Smooth muscle cell (in vitro differentiated cells): Measurements from ENCODE around the gene KDM4C. TPM values are rescaled to one million over a fixed set of nuclear protein-coding genes. Genes with fewer than 3 reads are reported as not detected.

Experiments used
- DNase-seq: peaks from one replicate; lab custom pipeline; 2025; ENCODE audit not compliant: unreplicated experiment; lab: John Stamatoyannopoulos, UW
- H2AFZ ChIP-seq: fragments of 200-600 bp; sonication (generic); 2 replicates; pipeline ENCODE4 v1.6.0; 2016; ENCODE audit warnings: antibody characterized with exemption, low read depth, mild to moderate bottlenecking
- H3F3A ChIP-seq: fragments of 200-600 bp; sonication (generic); 2 replicates; pipeline ENCODE4 v1.6.0; 2017; ENCODE audit warnings: antibody characterized with exemption, low read depth
- H3K27ac ChIP-seq: fragments of 200-600 bp; sonication (generic); 2 replicates; pipeline ENCODE4 v1.5.1; 2016; ENCODE audit warnings: low read depth, mild to moderate bottlenecking
- H3K27me3 ChIP-seq: fragments of 200-600 bp; sonication (generic); 2 replicates; pipeline ENCODE4 v1.6.1; 2016; ENCODE audit warnings: low read depth, mild to moderate bottlenecking
- H3K36me3 ChIP-seq: fragments of 200-600 bp; sonication (generic); 2 replicates; pipeline ENCODE4 v1.5.1; 2016; ENCODE audit warnings: low read depth
- H3K4me1 ChIP-seq: fragments of 200-600 bp; sonication (generic); 2 replicates; pipeline ENCODE4 v1.5.1; 2016; ENCODE audit warnings: low read depth
- H3K4me2 ChIP-seq: fragments of 200-600 bp; sonication (generic); 2 replicates; pipeline ENCODE4 v1.6.0; 2016; ENCODE audit warnings: mild to moderate bottlenecking
- H3K4me3 ChIP-seq: fragments of 200-600 bp; sonication (generic); 2 replicates; pipeline ENCODE4 v1.5.1; 2016; ENCODE audit warnings: mild to moderate bottlenecking
- H3K79me2 ChIP-seq: fragments of 200-600 bp; sonication (generic); 2 replicates; pipeline ENCODE4 v1.6.0; 2016; ENCODE audit warnings: low read depth, mild to moderate bottlenecking
- H3K9ac ChIP-seq: fragments of 200-600 bp; sonication (generic); 2 replicates; pipeline ENCODE4 v1.6.0; 2016; ENCODE audit warnings: low read depth
- H3K9me3 ChIP-seq: fragments of 200-600 bp; sonication (generic); replicated peaks from 2 replicates; pipeline ENCODE4 v1.5.1; 2016; ENCODE audit warnings: low read depth
- H4K20me1 ChIP-seq: fragments of 200-600 bp; sonication (generic); 2 replicates; pipeline ENCODE4 v1.6.0; 2016; ENCODE audit warnings: low read depth
- whole genome bisulfite sequencing: methylation state at CpG from one replicate; pipeline ENCODE4 v1.1.7; 2016; ENCODE audit warnings: low lambda C conversion rate; 5-methylcytosine and 5-hydroxymethylcytosine counted together
- polyA plus RNA-seq: library from polyadenylated mRNA; unstranded; fragments of >200 nt; fragmentation: Nextera tagmentation; extraction: Ambion mirVana; gene quantifications from 2 replicates; pipeline ENCODE4 v1.2.1, GENCODE V29; 2016
- total RNA-seq: library from RNA; depleted of rRNA; stranded (reverse); fragments of >200 nt; gene quantifications from 2 replicates; pipeline ENCODE4 v1.2.3, GENCODE V29; 2014
- TF ChIP-seq, protein P1 (sequence below): fragments of 200-600 bp; sonication (generic); IDR thresholded peaks from 2 replicates; pipeline ENCODE4 v1.5.1; 2017; ENCODE audit warnings: borderline replicate concordance, mild to moderate bottlenecking, antibody characterized with exemption; ENCODE audit not compliant: insufficient read depth, poor library complexity, severe bottlenecking

KDM4C gene
- total and polyA plus RNA-seq, 2 experiments from 2014 or later = 7.5 to 20.2 TPM

DNA sequence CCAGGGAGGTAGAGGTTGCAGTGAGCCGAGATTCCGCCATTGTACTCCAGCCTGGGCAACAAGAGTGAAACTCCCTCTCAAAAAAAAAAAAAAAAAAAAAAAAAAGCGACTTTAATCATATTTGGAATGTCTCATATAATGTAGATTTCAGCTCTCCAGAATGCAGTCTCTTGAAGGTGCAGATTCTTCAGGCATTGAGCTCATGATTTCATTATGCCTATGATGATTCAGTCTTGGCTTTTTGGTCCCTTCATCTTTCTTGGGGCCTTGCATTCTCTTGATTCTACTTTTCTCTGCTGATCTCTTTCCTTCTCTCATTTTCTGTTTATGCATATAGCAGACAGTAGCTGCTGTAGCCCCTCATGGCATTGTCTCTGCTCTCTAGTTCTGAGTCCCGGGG is 22.9 kb downstream of the KDM4C start:
- 95% methylated on average over 4 of the region's 4 CpGs for WGBS
- Histone ChIP-seq H3K27ac (no peak overlapping the region), H3K4me1 (peaks cover 13% of the 10 kb centered on the region), H3K79me2 (peaks cover 28% of the 10 kb centered on the region), H3F3A (no peaks in the 10 kb centered on the region), H3K27me3 (no peaks in the 10 kb centered on the region), H3K9me3 (no peaks in the 10 kb centered on the region), H4K20me1 (peaks cover 100% of the 10 kb centered on the region), H3K36me3 (no peaks in the 10 kb centered on the region), H3K4me2 (no peak overlapping the region), H2AFZ (no peak overlapping the region), H3K4me3 (no peak overlapping the region), H3K9ac (no peak overlapping the region)
- TF ChIP-seq, protein P1, sequence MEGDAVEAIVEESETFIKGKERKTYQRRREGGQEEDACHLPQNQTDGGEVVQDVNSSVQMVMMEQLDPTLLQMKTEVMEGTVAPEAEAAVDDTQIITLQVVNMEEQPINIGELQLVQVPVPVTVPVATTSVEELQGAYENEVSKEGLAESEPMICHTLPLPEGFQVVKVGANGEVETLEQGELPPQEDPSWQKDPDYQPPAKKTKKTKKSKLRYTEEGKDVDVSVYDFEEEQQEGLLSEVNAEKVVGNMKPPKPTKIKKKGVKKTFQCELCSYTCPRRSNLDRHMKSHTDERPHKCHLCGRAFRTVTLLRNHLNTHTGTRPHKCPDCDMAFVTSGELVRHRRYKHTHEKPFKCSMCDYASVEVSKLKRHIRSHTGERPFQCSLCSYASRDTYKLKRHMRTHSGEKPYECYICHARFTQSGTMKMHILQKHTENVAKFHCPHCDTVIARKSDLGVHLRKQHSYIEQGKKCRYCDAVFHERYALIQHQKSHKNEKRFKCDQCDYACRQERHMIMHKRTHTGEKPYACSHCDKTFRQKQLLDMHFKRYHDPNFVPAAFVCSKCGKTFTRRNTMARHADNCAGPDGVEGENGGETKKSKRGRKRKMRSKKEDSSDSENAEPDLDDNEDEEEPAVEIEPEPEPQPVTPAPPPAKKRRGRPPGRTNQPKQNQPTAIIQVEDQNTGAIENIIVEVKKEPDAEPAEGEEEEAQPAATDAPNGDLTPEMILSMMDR = no peak
- DNase-seq = no peak

DNA sequence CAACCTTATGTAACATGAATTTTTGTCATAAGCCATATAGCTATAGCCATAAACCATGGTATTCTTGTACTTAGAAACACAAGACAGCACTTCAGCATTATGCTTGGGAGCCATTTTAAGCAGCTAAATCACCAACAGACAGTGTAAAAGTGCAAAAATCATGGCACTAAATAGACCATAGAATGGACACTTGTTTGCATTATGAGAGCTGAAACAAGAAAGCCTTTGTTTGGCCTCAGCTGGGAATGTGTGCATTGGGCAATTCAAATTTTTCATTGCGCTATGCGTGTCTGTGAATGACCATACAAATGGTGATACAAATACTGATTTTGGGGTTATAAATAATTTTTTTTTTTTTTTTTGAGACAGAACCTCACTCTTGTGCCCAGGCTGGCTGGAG is 23.7 kb downstream of the KDM4C start:
- H3K27me3 ChIP-seq = no peaks in the 10 kb centered on the region
- 45% methylated on average over 2 of the region's 2 CpGs for WGBS
- TF ChIP-seq, protein P1 = no peak
- H3K27ac ChIP-seq = no peak overlapping the region
- no peaks in the 10 kb centered on the region for H3F3A ChIP-seq
- no peak overlapping the region for H3K4me3 ChIP-seq
- H4K20me1 ChIP-seq = peaks cover 100% of the 10 kb centered on the region
- no peak for DNase-seq
- H3K9ac ChIP-seq = no peak overlapping the region
- H2AFZ ChIP-seq = no peak overlapping the region
- H3K9me3 ChIP-seq = no peaks in the 10 kb centered on the region
- no peaks in the 10 kb centered on the region for H3K36me3 ChIP-seq
- H3K4me2 ChIP-seq = no peak overlapping the region
- H3K79me2 ChIP-seq = peaks cover 28% of the 10 kb centered on the region
- H3K4me1 ChIP-seq = peaks cover 13% of the 10 kb centered on the region

DNA sequence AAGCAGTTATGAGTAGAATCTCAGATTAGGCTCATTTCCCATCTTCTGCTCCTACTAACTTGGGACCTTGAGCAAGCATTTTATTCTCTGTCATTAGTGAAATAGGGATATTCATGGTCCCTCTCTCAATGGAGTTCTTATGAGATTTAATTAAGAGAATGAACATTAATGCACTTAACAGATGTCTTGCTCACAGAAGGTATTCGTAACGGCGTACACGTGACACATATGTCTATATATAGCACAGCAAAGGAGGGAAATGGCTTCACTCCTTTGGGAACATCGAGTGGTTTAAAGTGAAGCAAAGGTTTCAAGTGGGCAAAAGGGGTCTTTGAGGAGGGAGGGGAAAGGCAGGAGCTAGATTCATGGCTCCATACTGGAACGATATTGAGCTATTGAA is 24.6 kb downstream of the KDM4C start:
- Histone ChIP-seq H3K27me3 (no peaks in the 10 kb centered on the region), H4K20me1 (peaks cover 100% of the 10 kb centered on the region), H3K79me2 (peaks cover 28% of the 10 kb centered on the region), H3K36me3 (no peaks in the 10 kb centered on the region), H2AFZ (no peak overlapping the region), H3K9ac (no peak overlapping the region), H3K4me3 (no peak overlapping the region), H3K9me3 (no peaks in the 10 kb centered on the region), H3K27ac (no peak overlapping the region), H3K4me1 (peaks cover 13% of the 10 kb centered on the region), H3F3A (no peaks in the 10 kb centered on the region), H3K4me2 (no peak overlapping the region)
- no peak for DNase-seq
- WGBS = 98% methylated on average over 6 of the region's 6 CpGs
- TF ChIP-seq, protein P1 = no peak

DNA sequence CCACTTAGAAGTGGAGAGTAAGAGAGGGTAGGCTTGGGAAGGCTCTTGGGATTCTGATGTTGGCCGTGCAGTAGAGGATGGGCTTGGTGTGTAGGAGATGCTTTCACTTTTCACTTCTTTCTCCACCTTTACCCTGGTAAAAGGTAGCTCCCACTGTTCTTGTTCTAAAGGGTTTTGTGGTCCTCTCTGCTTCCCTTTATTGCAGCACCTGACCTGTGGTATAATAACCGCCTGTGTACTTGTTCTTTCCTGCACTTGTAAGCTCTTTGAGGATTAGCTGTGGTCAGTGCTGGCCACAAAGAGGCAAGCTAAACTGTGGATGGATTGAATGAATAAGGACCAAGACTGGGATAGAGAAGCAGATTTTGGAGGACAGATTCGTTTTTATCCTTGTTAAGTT is 25.2 kb downstream of the KDM4C start:
- Histone ChIP-seq H3K4me1 (peaks cover 18% of the 10 kb centered on the region), H3K9me3 (no peaks in the 10 kb centered on the region), H2AFZ (no peak overlapping the region), H3K4me2 (no peak overlapping the region), H3K4me3 (no peak overlapping the region), H3K27me3 (no peaks in the 10 kb centered on the region), H4K20me1 (peaks cover 100% of the 10 kb centered on the region), H3K36me3 (no peaks in the 10 kb centered on the region), H3F3A (no peaks in the 10 kb centered on the region), H3K79me2 (peaks cover 28% of the 10 kb centered on the region), H3K27ac (no peak overlapping the region), H3K9ac (no peak overlapping the region)
- TF ChIP-seq, protein P1 = no peak
- DNase-seq = no peak
- 80% methylated on average over 3 of the region's 3 CpGs for whole genome bisulfite sequencing
